GM12891 (cell line): ENCODE measurements around the gene APBA2.

Experiments used
- POLR2A ChIP-seq: IDR thresholded peaks from 2 replicates; pipeline ENCODE4 v1.6.1; 2011; ENCODE audit warnings: low read depth, low read length, control low read depth
- POLR2AphosphoS5 ChIP-seq: IDR thresholded peaks from 2 replicates; pipeline ENCODE4 v1.6.1; 2011; ENCODE audit warnings: low read depth, low read length, control low read depth
- POU2F2 ChIP-seq: IDR thresholded peaks from 2 replicates; pipeline ENCODE4 v1.6.1; 2011; ENCODE audit warnings: low read depth, mild to moderate bottlenecking, control low read depth, low read length, moderate library complexity
- SPI1 ChIP-seq: IDR thresholded peaks from 2 replicates; pipeline ENCODE4 v1.6.1; 2011; ENCODE audit warnings: low read depth, low read length, control low read depth
- TAF1 ChIP-seq: IDR thresholded peaks from 2 replicates; pipeline ENCODE4 v1.6.1; 2011; ENCODE audit warnings: low read depth, low read length, control low read depth

- TF ChIP-seq POLR2A = no peak
- TF ChIP-seq TAF1 = no peak
- no peak for TF ChIP-seq POU2F2
- no peak for TF ChIP-seq POLR2AphosphoS5
- TF ChIP-seq SPI1 = no peak
These were observed 51.5 kb downstream of the APBA2 start for GRCh38 chr15:28937271-28937670.
